Measurements from ENCODE around the gene LGALS3BP. TPM values are rescaled to one million over a fixed set of nuclear protein-coding genes. Genes with fewer than 3 reads are reported as not detected.

The LGALS3BP gene
- total and polyA plus RNA-seq, 4 donors: 66.0 to 224 (median 79.2) TPM

- Histone ChIP-seq H3K9ac (ENCODE audit: low read depth in 1 of 2, low read length in 2 of 2) (no peak overlapping the region), H3K9me3 (ENCODE audit: control insufficient read depth in 4 of 4, low read length in 3 of 4) (no peaks in the 10 kb centered on the region), H3K27me3 (ENCODE audit: control insufficient read depth in 4 of 4, insufficient read depth in 4 of 4, low read length in 3 of 4) (no peaks in the 10 kb centered on the region), H3K4me1 (ENCODE audit: control insufficient read depth in 4 of 4, insufficient read depth in 4 of 4, low read length in 3 of 4) (peaks cover 0 to 19% (median 6%) of the 10 kb centered on the region in 4 donors), H3K36me3 (ENCODE audit: control insufficient read depth in 4 of 4, insufficient read depth in 3 of 4, low read depth in 1 of 4, low read length in 3 of 4) (no peaks in the 10 kb centered on the region), H3K27ac (ENCODE audit: low read depth in 1 of 2, low read length in 2 of 2) (no peak overlapping the region), H3K4me3 (ENCODE audit: low read depth in 1 of 3, low read length in 3 of 3) (no peak overlapping the region)
- no peak for DNase-seq (ENCODE audit: low spot score)
- WGBS: 82% methylated on average over 11 of the region's 11 CpGs
- TF ChIP-seq SP1 (IDR thresholded peaks at IDR 0.05) (no peak), ZBTB33 (IDR thresholded peaks at IDR 0.05) (no peak), NR2F2 (IDR thresholded peaks at IDR 0.05) (no peak), HNF4A (conservative IDR thresholded peaks at IDR 0.05) (no peak), MAX (IDR thresholded peaks at IDR 0.05) (no peak), FOXA2 (IDR thresholded peaks at IDR 0.05) (no peak), YY1 (IDR thresholded peaks at IDR 0.05) (no peak), HNF4G (IDR thresholded peaks at IDR 0.05) (no peak), GABPA (IDR thresholded peaks at IDR 0.05 in 1 of 2, conservative IDR thresholded peaks at IDR 0.05 in 1 of 2) (no peak), ATF3 (IDR thresholded peaks at IDR 0.05) (no peak), EGR1 (IDR thresholded peaks at IDR 0.05; ENCODE audit: low read depth in 2 of 2) (no peak), FOXA1 (IDR thresholded peaks at IDR 0.05) (no peak), RAD21 (IDR thresholded peaks at IDR 0.05) (no peak), JUND (IDR thresholded peaks at IDR 0.05) (no peak), CTCF (IDR thresholded peaks at IDR 0.05; ENCODE audit: low read depth, low read length, missing input control) (no peak), RXRA (IDR thresholded peaks at IDR 0.05) (no peak)
- TF ChIP-seq, protein P1, sequence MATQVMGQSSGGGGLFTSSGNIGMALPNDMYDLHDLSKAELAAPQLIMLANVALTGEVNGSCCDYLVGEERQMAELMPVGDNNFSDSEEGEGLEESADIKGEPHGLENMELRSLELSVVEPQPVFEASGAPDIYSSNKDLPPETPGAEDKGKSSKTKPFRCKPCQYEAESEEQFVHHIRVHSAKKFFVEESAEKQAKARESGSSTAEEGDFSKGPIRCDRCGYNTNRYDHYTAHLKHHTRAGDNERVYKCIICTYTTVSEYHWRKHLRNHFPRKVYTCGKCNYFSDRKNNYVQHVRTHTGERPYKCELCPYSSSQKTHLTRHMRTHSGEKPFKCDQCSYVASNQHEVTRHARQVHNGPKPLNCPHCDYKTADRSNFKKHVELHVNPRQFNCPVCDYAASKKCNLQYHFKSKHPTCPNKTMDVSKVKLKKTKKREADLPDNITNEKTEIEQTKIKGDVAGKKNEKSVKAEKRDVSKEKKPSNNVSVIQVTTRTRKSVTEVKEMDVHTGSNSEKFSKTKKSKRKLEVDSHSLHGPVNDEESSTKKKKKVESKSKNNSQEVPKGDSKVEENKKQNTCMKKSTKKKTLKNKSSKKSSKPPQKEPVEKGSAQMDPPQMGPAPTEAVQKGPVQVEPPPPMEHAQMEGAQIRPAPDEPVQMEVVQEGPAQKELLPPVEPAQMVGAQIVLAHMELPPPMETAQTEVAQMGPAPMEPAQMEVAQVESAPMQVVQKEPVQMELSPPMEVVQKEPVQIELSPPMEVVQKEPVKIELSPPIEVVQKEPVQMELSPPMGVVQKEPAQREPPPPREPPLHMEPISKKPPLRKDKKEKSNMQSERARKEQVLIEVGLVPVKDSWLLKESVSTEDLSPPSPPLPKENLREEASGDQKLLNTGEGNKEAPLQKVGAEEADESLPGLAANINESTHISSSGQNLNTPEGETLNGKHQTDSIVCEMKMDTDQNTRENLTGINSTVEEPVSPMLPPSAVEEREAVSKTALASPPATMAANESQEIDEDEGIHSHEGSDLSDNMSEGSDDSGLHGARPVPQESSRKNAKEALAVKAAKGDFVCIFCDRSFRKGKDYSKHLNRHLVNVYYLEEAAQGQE (IDR thresholded peaks at IDR 0.05): no peak
Measured at GRCh38 chr17:78973196-78973595, 6.5 kb downstream of the LGALS3BP start.
